Peyer's patch (tissue), 4 donors: Measurements from ENCODE around the gene GABBR2.

ENCODE experiments used
- POLR2A ChIP-seq, 2 donors: fragments of 450-650 bp; IDR thresholded peaks; one replicate each; pipeline ENCODE4 v1.5.1; 2017; ENCODE audit warnings: antibody characterized with exemption in 2 of 2, mild to moderate bottlenecking in 2 of 2, moderate library complexity in 2 of 2
- TF ChIP-seq, protein P1 (sequence below), 6 experiments: fragments of 450-650 bp in 4 of 6; fragments of 200-600 bp in 2 of 6; sonication (generic) in 1 of 6; IDR thresholded peaks; one replicate each; pipeline ENCODE4 v1.5.1; 2017 to 2019; ENCODE audit warnings: antibody characterized with exemption in 6 of 6, mild to moderate bottlenecking in 3 of 6, moderate library complexity in 1 of 6

DNA sequence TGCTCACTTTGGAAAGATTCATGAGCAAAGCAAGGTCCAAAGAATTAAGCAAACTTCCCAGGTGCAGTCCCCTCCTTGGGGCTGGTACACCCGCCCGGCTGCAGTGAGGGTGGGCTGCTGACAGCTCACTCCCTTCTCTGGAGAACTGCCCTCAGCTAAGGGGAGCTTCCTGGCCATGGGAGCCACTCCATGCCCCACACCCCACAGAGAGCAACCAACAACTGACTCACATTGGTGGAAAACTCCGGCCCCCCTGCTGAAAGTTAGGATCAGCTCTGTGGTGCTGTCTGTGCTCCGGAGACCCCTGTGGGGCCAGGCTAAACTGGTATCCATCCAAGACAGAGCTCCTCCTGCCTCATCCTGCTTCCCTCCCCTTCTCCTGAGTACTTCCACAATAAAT lies 223.0 kb downstream of the GABBR2 start:
- TF ChIP-seq POLR2A (IDR thresholded peaks at IDR 0.05) = no peak
- TF ChIP-seq, protein P1, sequence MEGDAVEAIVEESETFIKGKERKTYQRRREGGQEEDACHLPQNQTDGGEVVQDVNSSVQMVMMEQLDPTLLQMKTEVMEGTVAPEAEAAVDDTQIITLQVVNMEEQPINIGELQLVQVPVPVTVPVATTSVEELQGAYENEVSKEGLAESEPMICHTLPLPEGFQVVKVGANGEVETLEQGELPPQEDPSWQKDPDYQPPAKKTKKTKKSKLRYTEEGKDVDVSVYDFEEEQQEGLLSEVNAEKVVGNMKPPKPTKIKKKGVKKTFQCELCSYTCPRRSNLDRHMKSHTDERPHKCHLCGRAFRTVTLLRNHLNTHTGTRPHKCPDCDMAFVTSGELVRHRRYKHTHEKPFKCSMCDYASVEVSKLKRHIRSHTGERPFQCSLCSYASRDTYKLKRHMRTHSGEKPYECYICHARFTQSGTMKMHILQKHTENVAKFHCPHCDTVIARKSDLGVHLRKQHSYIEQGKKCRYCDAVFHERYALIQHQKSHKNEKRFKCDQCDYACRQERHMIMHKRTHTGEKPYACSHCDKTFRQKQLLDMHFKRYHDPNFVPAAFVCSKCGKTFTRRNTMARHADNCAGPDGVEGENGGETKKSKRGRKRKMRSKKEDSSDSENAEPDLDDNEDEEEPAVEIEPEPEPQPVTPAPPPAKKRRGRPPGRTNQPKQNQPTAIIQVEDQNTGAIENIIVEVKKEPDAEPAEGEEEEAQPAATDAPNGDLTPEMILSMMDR (IDR thresholded peaks at IDR 0.05) = no peak
